K562 (cell line): ENCODE results near the gene C1QTNF2. TPM values are rescaled to one million over a fixed set of nuclear protein-coding genes. Genes with fewer than 3 reads are reported as not detected.
A peak's percentile ranks its signal among the peaks of the same experiment; 100 is the strongest.

Experiments
- ATF1 ChIP-seq, 2 experiments: fragments of 450-650 bp in 1 of 2; IDR thresholded peaks; 2 replicates each; pipeline ENCODE4 v1.6.1; 2016; ENCODE audit warnings: missing compliant biosample characterization in 1 of 2, missing genetic modification characterization in 1 of 2
- CEBPB ChIP-seq: fragments of 450-650 bp; IDR thresholded peaks from 2 replicates; pipeline ENCODE4 v1.6.1; 2016; ENCODE audit warnings: missing genetic modification characterization, missing compliant biosample characterization
- CHD7 ChIP-seq: fragments of 200-600 bp; sonication (generic); IDR thresholded peaks from one replicate; pipeline ENCODE4 v1.6.1; 2012; ENCODE audit warnings: mild to moderate bottlenecking, low read depth, low read length, inconsistent platforms
- DMBX1 ChIP-seq: fragments of 250-450 bp; sonication (Bioruptor Pico); IDR thresholded peaks from 2 replicates; pipeline ENCODE4 v1.8.0; 2022; ENCODE audit warnings: inconsistent platforms, mild to moderate bottlenecking, moderate library complexity, borderline replicate concordance
- HMBOX1 ChIP-seq: sonication (generic); IDR thresholded peaks from 2 replicates; pipeline ENCODE4 v1.6.1; 2016
- NELFE ChIP-seq: IDR thresholded peaks from 2 replicates; pipeline ENCODE4 v1.6.1; 2011; ENCODE audit warnings: mild to moderate bottlenecking; ENCODE audit not compliant: insufficient read depth, insufficient read length
- NEUROD1 ChIP-seq: fragments of 150-350 bp; IDR thresholded peaks from 2 replicates; pipeline ENCODE4 v1.6.1; 2014; ENCODE audit warnings: borderline replicate concordance, low read length, low read depth; ENCODE audit not compliant: partially characterized antibody
- RCOR1 ChIP-seq, 2 experiments: IDR thresholded peaks; 2 replicates each; pipeline ENCODE4 v1.6.1; 2012; ENCODE audit warnings: low read depth in 2 of 2, low read length in 2 of 2, borderline replicate concordance in 1 of 2, improper control_type of control experiment in 1 of 2
- TGIF2 ChIP-seq: sonication (generic); formaldehyde crosslinking; IDR thresholded peaks from 2 replicates; pipeline ENCODE4 v1.8.1; 2022; ENCODE audit warnings: mild to moderate bottlenecking, missing genetic modification reagents, moderate library complexity
- ZMIZ1 ChIP-seq, 2 experiments: fragments of 150-350 bp in 1 of 2; IDR thresholded peaks; 2 replicates each; pipeline ENCODE4 v1.6.1; 2012 to 2016; ENCODE audit warnings: low read depth in 2 of 2, low read length in 2 of 2, mild to moderate bottlenecking in 1 of 2, moderate library complexity in 1 of 2
- ZNF134 ChIP-seq: fragments of 250-450 bp; sonication (Bioruptor Pico); conservative IDR thresholded peaks from 2 replicates; pipeline ENCODE4 v1.4.0; 2020
- polyA plus RNA-seq, 8 experiments: library from polyadenylated mRNA; depleted of rRNA in 4 of 8; stranded (reverse) in 5 of 8; unstranded in 3 of 8; fragments of >200 nt; fragmentation: Nextera tagmentation in 2 of 8; fragmentation: Illumina TruSeq in 1 of 8; extraction: Ambion mirVana in 2 of 8; extraction: Trizol in 1 of 8; gene quantifications; 2 replicates each; pipeline versions ENCODE4 v1.2.1 to v1.2.3, GENCODE V29; 2011 to 2014; ENCODE audit warnings: inconsistent platforms in 1 of 8, missing spikeins in 1 of 8
- total RNA-seq, 7 experiments: library from RNA; depleted of rRNA in 6 of 7; stranded (reverse); fragments of >200 nt in 6 of 7; fragmentation: Illumina TruSeq in 2 of 7; extraction: Trizol in 2 of 7; gene quantifications; 2 replicates each; pipeline versions ENCODE4 v1.2.1 to v1.2.3, GENCODE V29; 2011 to 2021; ENCODE audit warnings: low replicate concordance in 1 of 7

The C1QTNF2 gene
- total and polyA plus RNA-seq, 9 of the 15 experiments (the other 6 are each of a cell fraction or from before 2014, with no cell fraction given), result not detected

GRCh38 chr5:160298189-160298588 lies 72.2 kb downstream of the C1QTNF2 start (continued):
- no peak for TF ChIP-seq CHD7
- TF ChIP-seq HMBOX1, result no peak
- no peak for TF ChIP-seq ZNF134 (CRISPR knock-in tag)
- TF ChIP-seq NEUROD1, result no peak
- TF ChIP-seq TGIF2 (CRISPR knock-in tag), result no peak
- TF ChIP-seq CEBPB, result peak; percentile 96
- TF ChIP-seq ZMIZ1 (IDR thresholded peaks at IDR 0.05; ENCODE audit: low read depth in 2 of 2, low read length in 2 of 2), result no peak
- TF ChIP-seq RCOR1 (IDR thresholded peaks at IDR 0.05; ENCODE audit: borderline replicate concordance in 1 of 2, low read depth in 2 of 2, low read length in 2 of 2), result peak in 1 of 2 experiments; percentile 68; a peak in 1 of 4 replicates
- TF ChIP-seq DMBX1, result no peak
- no peak for TF ChIP-seq ATF1 (CRISPR knock-in tag; IDR thresholded peaks at IDR 0.05)
- TF ChIP-seq ATF1 (tag; IDR thresholded peaks at IDR 0.05), result peak; percentile 41; the same call in 1 of the 2 replicates
- no peak for TF ChIP-seq NELFE
- TF ChIP-seq, all 486 proteins: peak for 11
